H1 (cell line): ENCODE measurements around the gene DPP3. TPM values are rescaled to one million over a fixed set of nuclear protein-coding genes. Genes with fewer than 3 reads are reported as not detected.
A peak's percentile ranks its signal among the peaks of the same experiment; 100 is the strongest.

ENCODE experiments used
- CTCF ChIA-PET: fragments of 300-600 bp; sonication (Branson Sonifier 250); formaldehyde crosslinking; loops from one replicate; lab custom pipeline; 2021; ENCODE audit not compliant: partially characterized antibody; lab: Charles Lee
- POLR2A ChIA-PET: fragments of 300-600 bp; sonication (Branson Sonifier 250); formaldehyde crosslinking; loops from one replicate; lab custom pipeline; 2021; ENCODE audit warnings: inconsistent platforms; ENCODE audit not compliant: partially characterized antibody; lab: Charles Lee
- DNase-seq, 2 experiments: peaks; one replicate each; pipeline versions ENCODE4 v3.0.0 to v3.0.0-alpha.2; 2010 to 2022; ENCODE audit warnings: low spot score in 2 of 2, low read depth in 1 of 2, mixed read lengths in 1 of 2
- FAIRE-seq: peaks from 2 replicates; lab custom pipeline; 2011; peaks lifted over from hg19 to GRCh38; lab: Jason Lieb, UNC
- H2AFZ ChIP-seq: 2 replicates; pipeline ENCODE4 v1.8.1; 2012; ENCODE audit warnings: low read length, inconsistent platforms
- H2AK5ac ChIP-seq: 2 replicates; pipeline ENCODE4 v1.6.1; 2013; ENCODE audit warnings: low read depth, low read length
- H2BK120ac ChIP-seq: replicated peaks from 2 replicates; pipeline ENCODE3; 2013; ENCODE audit warnings: low read depth, low read length, inconsistent platforms
- H2BK12ac ChIP-seq: 2 replicates; pipeline ENCODE4 v1.6.1; 2013; ENCODE audit warnings: low read depth, low read length
- H2BK15ac ChIP-seq: 2 replicates; pipeline ENCODE4 v1.6.1; 2013; ENCODE audit warnings: low read length
- H2BK20ac ChIP-seq: 2 replicates; pipeline ENCODE4 v1.6.1; 2013; ENCODE audit warnings: low read length
- H2BK5ac ChIP-seq: 2 replicates; pipeline ENCODE4 v1.6.1; 2013; ENCODE audit warnings: low read depth, low read length
- H3K14ac ChIP-seq: 2 replicates; pipeline ENCODE4 v1.6.1; 2013; ENCODE audit warnings: inconsistent platforms; ENCODE audit not compliant: insufficient read length
- H3K18ac ChIP-seq: 2 replicates; pipeline ENCODE4 v1.6.1; 2013; ENCODE audit warnings: low read length; ENCODE audit errors: extremely low read depth
- H3K23ac ChIP-seq: 2 replicates; pipeline ENCODE4 v1.6.1; 2013; ENCODE audit warnings: inconsistent platforms; ENCODE audit not compliant: insufficient read length
- H3K23me2 ChIP-seq: 2 replicates; pipeline ENCODE4 v1.6.1; 2013; ENCODE audit warnings: low read depth, low read length
- H3K27ac ChIP-seq: 2 replicates; pipeline ENCODE4 v1.6.1; 2011; ENCODE audit warnings: low read depth, low read length, inconsistent platforms
- H3K27me3 ChIP-seq, 4 experiments: replicated peaks in 1 of 4; 1 replicate in 1 of 4; 2 replicates in 3 of 4; pipeline versions ENCODE4 v1.6.1 to v1.8.1; 2011 to 2013; ENCODE audit warnings: low read length in 3 of 4, mild to moderate bottlenecking in 3 of 4, inconsistent platforms in 2 of 4, mixed read lengths in 2 of 4, moderate library complexity in 1 of 4; ENCODE audit not compliant: control insufficient read depth in 3 of 4, insufficient read depth in 3 of 4; ENCODE audit errors: extremely low read depth in 1 of 4
- H3K36me3 ChIP-seq, 4 experiments: 2 replicates each; pipeline versions ENCODE4 v1.6.1 to v1.8.1; 2011 to 2013; ENCODE audit warnings: mild to moderate bottlenecking in 4 of 4, low read length in 3 of 4, moderate library complexity in 2 of 4, control low read depth in 1 of 4, inconsistent platforms in 1 of 4; ENCODE audit not compliant: insufficient read depth in 4 of 4, control insufficient read depth in 2 of 4
- H3K4ac ChIP-seq: replicated peaks from 2 replicates; pipeline ENCODE3; 2013; ENCODE audit warnings: low read length, low read depth, mixed read lengths, inconsistent platforms; ENCODE audit not compliant: insufficient read length
- H3K4me1 ChIP-seq, 4 experiments: replicated peaks in 1 of 4; 1 replicate in 1 of 4; 2 replicates in 3 of 4; pipeline versions ENCODE4 v1.6.1 to v1.8.1; 2011 to 2013; ENCODE audit warnings: low read length in 3 of 4, inconsistent platforms in 2 of 4, mixed read lengths in 1 of 4; ENCODE audit not compliant: insufficient read depth in 4 of 4, control insufficient read depth in 3 of 4
- H3K4me2 ChIP-seq, 2 experiments: 2 replicates each; pipeline versions ENCODE4 v1.6.1 to v1.8.1; 2011 to 2013; ENCODE audit warnings: low read depth in 2 of 2, low read length in 2 of 2, control low read depth in 1 of 2, inconsistent platforms in 1 of 2, mild to moderate bottlenecking in 1 of 2; ENCODE audit not compliant: insufficient read depth in 1 of 2
- H3K4me3 ChIP-seq, 4 experiments: fragments of 200-600, 300-600 bp in 1 of 4; sonication (generic), shearing (Covaris generic), sonication (Bioruptor Twin) in 1 of 4; 2 replicates each; pipeline versions ENCODE4 v1.5.1 to v1.8.1; 2011 to 2016; ENCODE audit warnings: low read length in 4 of 4, low read depth in 3 of 4, control low read depth in 2 of 4, inconsistent platforms in 2 of 4, mild to moderate bottlenecking in 2 of 4, mixed read lengths in 1 of 4, moderate library complexity in 1 of 4; ENCODE audit not compliant: insufficient read depth in 2 of 4; ENCODE audit errors: extremely low read depth in 1 of 4
- H3K56ac ChIP-seq: replicated peaks from 2 replicates; pipeline ENCODE3; 2013; ENCODE audit warnings: low read depth, mild to moderate bottlenecking, mixed read lengths, low read length, inconsistent platforms; ENCODE audit not compliant: insufficient read length
- H3K79me1 ChIP-seq: 2 replicates; pipeline ENCODE4 v1.6.1; 2013; ENCODE audit warnings: low read depth, low read length, control low read depth
- H3K79me2 ChIP-seq, 2 experiments: 2 replicates each; pipeline versions ENCODE4 v1.6.1 to v1.8.1; 2012 to 2013; ENCODE audit warnings: low read length in 2 of 2, mild to moderate bottlenecking in 2 of 2, inconsistent platforms in 1 of 2; ENCODE audit not compliant: insufficient read depth in 2 of 2, control insufficient read depth in 1 of 2
- H3K9ac ChIP-seq, 4 experiments: replicated peaks in 1 of 4; 1 replicate in 1 of 4; 2 replicates in 3 of 4; pipeline versions ENCODE4 v1.6.1 to v1.8.1; 2011 to 2013; ENCODE audit warnings: low read depth in 3 of 4, low read length in 3 of 4, control low read depth in 2 of 4, mild to moderate bottlenecking in 2 of 4, moderate library complexity in 2 of 4, inconsistent platforms in 1 of 4; ENCODE audit errors: extremely low read depth in 1 of 4
- H3K9me3 ChIP-seq, 2 experiments: 2 replicates each; pipeline versions ENCODE4 v1.6.1 to v1.8.1; 2012 to 2013; ENCODE audit warnings: mild to moderate bottlenecking in 2 of 2, moderate library complexity in 2 of 2, control low read depth in 1 of 2, inconsistent platforms in 1 of 2, low read depth in 1 of 2, low read length in 1 of 2, mixed read lengths in 1 of 2; ENCODE audit not compliant: insufficient read depth in 2 of 2
- H4K20me1 ChIP-seq, 2 experiments: replicated peaks in 1 of 2; 2 replicates each; pipeline versions ENCODE3 to v1.8.1; 2011 to 2013; ENCODE audit warnings: inconsistent platforms in 2 of 2, low read length in 2 of 2, mild to moderate bottlenecking in 1 of 2; ENCODE audit not compliant: insufficient read depth in 2 of 2, control insufficient read depth in 1 of 2
- H4K5ac ChIP-seq: 2 replicates; pipeline ENCODE4 v1.6.1; 2013; ENCODE audit warnings: low read length, low read depth, mixed read lengths, inconsistent platforms; ENCODE audit not compliant: insufficient read length
- H4K8ac ChIP-seq: 2 replicates; pipeline ENCODE4 v1.8.0; 2013; ENCODE audit warnings: mild to moderate bottlenecking, moderate library complexity, low read length, inconsistent platforms; ENCODE audit not compliant: insufficient read depth; ENCODE audit errors: extremely low read depth
- H4K91ac ChIP-seq: replicated peaks from 2 replicates; pipeline ENCODE3; 2013; ENCODE audit warnings: low read length, mixed read lengths, inconsistent platforms; ENCODE audit not compliant: insufficient read length
- CHD2 ChIP-seq: IDR thresholded peaks from 2 replicates; pipeline ENCODE4 v1.6.1; 2012; ENCODE audit warnings: low read length, improper control_type of control experiment
- NANOG ChIP-seq: IDR thresholded peaks from 2 replicates; pipeline ENCODE4 v1.6.1; 2011; ENCODE audit warnings: low read length, low read depth, mild to moderate bottlenecking, inconsistent platforms; ENCODE audit not compliant: insufficient read depth, poor library complexity, severe bottlenecking
- SUZ12 ChIP-seq: fragments of 200-600 bp; sonication (generic); IDR thresholded peaks from 2 replicates; pipeline ENCODE4 v1.6.1; 2012; ENCODE audit warnings: mild to moderate bottlenecking, inconsistent platforms, low read length, moderate library complexity, mixed read lengths
- WGBS, 2 experiments: shearing (Covaris generic) in 1 of 2; methylation state at CpG; one replicate each; pipeline versions ENCODE4 v1.1.6 to v1.1.7; 2013 to 2015; ENCODE audit warnings: low lambda C conversion rate in 2 of 2, mixed read lengths in 2 of 2, inconsistent platforms in 1 of 2, low coverage in 1 of 2, missing lambda C conversion rate in 1 of 2; ENCODE audit not compliant: insufficient replicate concordance in 2 of 2, insufficient coverage in 1 of 2, insufficient read length in 1 of 2; ENCODE audit errors: extremely low coverage in 1 of 2, missing lambda C conversion rate in 1 of 2; 5-methylcytosine and 5-hydroxymethylcytosine counted together
- polyA plus RNA-seq, 7 experiments: library from polyadenylated mRNA; depleted of rRNA in 3 of 7; stranded (reverse) in 5 of 7; unstranded in 2 of 7; fragments of >200 nt in 5 of 7; fragments of 200-250 nt in 2 of 7; gene quantifications; 1 replicate in 5 of 7; 2 replicates in 1 of 7; 4 replicates in 1 of 7; pipeline versions ENCODE4 v1.2.1 to v1.2.3, GENCODE V29; 2011 to 2013; ENCODE audit warnings: missing spikeins in 2 of 7, mixed read lengths in 2 of 7
- total RNA-seq: library from RNA; stranded (reverse); fragmentation: NEBNext Ultra II Directional; extraction: Animal tissue kit (Norgen Biotek cat#: 25700); gene quantifications from 2 replicates; pipeline ENCODE4 v1.2.1, GENCODE V29; 2021

DPP3 gene
- total and polyA plus RNA-seq, 2 of the 8 experiments (the other 6 are each of a cell fraction or from before 2014, with no cell fraction given), result 75.1 to 82.7 TPM

- peak in 1 of 2 experiments; percentile 29 for DNase-seq
- no peak for TF ChIP-seq NANOG
- no peak for TF ChIP-seq CHD2
- TF ChIP-seq SUZ12, result no peak
- Histone ChIP-seq H3K9ac (no peak overlapping the region; a peak in 1 of 7 replicates), H3K79me2 (no peaks in the 10 kb centered on the region), H2BK120ac (no peak overlapping the region), H3K4me1 (peaks cover 4 to 13% (median 6%) of the 10 kb centered on the region in 4 experiments), H2BK5ac (no peak overlapping the region), H3K4me2 (no peak overlapping the region), H3K23ac (no peak overlapping the region), H4K5ac (no peak overlapping the region), H4K91ac (no peak overlapping the region), H2BK15ac (no peak overlapping the region), H3K27ac (no peak overlapping the region), H3K23me2 (peaks cover 8% of the 10 kb centered on the region; the same call in 1 of the 2 replicates), H3K18ac (no peak overlapping the region), H3K14ac (no peak overlapping the region), H3K79me1 (no peaks in the 10 kb centered on the region), H2AFZ (no peak overlapping the region), H3K4ac (no peak overlapping the region), H2BK20ac (no peak overlapping the region), H3K4me3 (no peak overlapping the region), H3K27me3 (no peaks in the 10 kb centered on the region; a peak in 1 of 7 replicates), H3K56ac (no peak overlapping the region), H4K8ac (no peak overlapping the region), H4K20me1 (peaks cover 0 to 2% of the 10 kb centered on the region in 2 experiments), H3K36me3 (no peaks in the 10 kb centered on the region; a peak in 2 of 8 replicates), H3K9me3 (no peaks in the 10 kb centered on the region), H2AK5ac (no peak overlapping the region; the same call in 1 of the 2 replicates), H2BK12ac (no peak overlapping the region)
- CTCF ChIA-PET, result interaction anchor here (0.8 to 6.7 kb wide), 7 partner anchors 8 to 85 kb away, joined by 3 to 39 read pairs (median 5); no protein-coding TSS in a partner anchor
- FAIRE-seq, result no peak
- POLR2A ChIA-PET, result interaction anchor here (0.8 to 7.3 kb wide), 4 partner anchors 7 to 183 kb away, joined by 3 to 85 read pairs (median 3); partner anchors contain the start of genes DPP3 and RBM14
- 93% methylated on average over 16 of the region's 16 CpGs; no CpG with 5 or more reads in 1 of the 2 experiments for WGBS, 2 experiments
These were observed 9.1 kb upstream of the DPP3 start for GRCh38 chr11:66471142-66471541.
